GOT3 (cell line): Measurements from ENCODE around the gene CTSA.
A peak's percentile ranks its signal among the peaks of the same experiment; 100 is the strongest.
"Not testable (repeated sequence)": the region's sequence is repeated elsewhere in the genome, so short reads cannot be mapped to it uniquely, and the experiment has no call there.

Experiments
- DNase-seq: peaks from one replicate; lab custom pipeline; 2025; ENCODE audit warnings: mixed read lengths; lab: John Stamatoyannopoulos, UW

The CTSA gene

DNA sequence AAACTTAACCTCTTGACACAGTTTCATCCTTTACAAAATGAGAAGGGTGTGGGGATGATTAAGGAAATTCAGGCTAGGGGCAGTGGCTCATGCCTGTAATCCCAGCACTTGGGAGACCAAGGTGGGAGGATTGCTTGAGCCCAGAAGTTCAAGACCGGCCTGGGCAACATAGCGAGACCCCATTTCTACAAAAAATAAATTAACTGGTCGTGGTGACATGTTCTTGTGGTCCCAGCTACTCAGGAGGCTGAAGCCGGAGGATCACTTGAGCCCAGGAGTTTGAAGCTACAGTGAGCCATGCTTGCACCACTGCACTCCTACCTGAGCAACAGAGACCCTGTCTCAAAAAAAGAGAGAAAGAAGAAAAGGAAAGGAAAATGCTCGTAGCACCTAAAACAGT, 24.7 kb upstream of the CTSA start:
- no peak for DNase-seq

DNA sequence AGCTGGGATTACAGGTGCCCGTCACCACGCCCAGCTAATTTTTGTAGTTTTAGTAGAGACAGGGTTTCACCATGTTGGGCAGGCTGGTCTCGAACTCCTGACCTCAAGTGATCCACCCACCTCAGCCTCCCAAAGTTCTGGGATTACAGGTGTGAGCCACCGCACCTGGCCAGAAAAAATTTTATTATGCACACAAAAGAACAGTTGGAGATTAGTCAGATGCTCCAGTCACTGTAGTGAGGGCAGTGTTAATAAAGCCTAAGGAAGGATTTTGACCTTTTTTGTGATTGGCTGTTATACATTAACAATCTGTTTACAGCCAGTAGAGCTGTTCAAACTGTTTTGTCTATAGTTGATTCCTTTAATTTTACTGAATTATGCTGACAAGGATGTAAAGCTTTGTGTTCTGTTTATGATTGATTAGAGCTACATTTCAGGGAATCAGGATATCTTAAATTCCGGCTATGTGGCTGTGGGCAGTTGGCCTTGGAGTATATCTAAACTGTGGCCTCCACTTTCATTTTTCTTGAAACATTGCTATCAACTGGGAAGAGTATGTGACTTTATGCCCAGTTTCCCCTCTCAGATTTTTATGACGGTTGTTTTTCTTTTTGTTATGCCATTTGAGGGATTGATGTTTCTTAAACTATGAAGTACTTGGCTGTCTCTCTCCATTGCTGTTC, 23.9 kb upstream of the CTSA start:
- no peak for DNase-seq

DNA sequence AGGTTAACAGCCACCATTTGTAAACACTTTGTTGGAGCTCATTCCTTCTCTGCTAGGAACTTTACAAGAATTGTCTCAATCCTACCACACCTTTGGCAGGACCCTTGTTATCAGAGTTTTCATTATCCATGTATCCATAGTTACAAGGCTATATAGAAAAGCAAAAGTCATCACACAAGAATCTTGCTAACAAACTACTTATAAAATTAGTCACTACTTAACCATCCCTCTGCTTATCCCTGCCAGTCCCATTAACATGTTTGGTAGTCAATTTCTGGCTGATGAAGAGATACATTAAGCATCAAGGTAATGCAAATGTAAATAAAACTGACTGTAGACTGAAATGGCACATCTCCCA, 23.3 kb upstream of the CTSA start:
- DNase-seq: no peak

DNA sequence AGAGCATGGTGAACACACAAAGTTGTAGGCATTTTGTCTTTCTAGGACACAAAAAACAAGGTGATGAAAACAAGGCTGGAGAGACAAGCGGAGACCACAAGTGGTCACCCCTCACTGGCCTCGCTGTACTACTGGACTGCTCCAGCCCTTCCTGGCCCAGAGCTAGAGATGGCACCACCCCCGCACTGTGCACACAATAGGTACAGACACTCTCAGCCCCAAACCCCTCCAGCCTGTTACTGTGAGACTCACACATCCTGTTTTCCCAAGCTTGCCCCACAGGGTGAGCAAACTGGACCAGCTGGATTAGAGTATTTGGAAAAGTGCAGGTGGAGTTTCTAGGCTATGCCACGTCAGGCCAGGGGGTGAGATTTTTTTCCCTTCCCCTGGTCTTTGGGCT, 18.5 kb upstream of the CTSA start:
- DNase-seq: no peak

DNA sequence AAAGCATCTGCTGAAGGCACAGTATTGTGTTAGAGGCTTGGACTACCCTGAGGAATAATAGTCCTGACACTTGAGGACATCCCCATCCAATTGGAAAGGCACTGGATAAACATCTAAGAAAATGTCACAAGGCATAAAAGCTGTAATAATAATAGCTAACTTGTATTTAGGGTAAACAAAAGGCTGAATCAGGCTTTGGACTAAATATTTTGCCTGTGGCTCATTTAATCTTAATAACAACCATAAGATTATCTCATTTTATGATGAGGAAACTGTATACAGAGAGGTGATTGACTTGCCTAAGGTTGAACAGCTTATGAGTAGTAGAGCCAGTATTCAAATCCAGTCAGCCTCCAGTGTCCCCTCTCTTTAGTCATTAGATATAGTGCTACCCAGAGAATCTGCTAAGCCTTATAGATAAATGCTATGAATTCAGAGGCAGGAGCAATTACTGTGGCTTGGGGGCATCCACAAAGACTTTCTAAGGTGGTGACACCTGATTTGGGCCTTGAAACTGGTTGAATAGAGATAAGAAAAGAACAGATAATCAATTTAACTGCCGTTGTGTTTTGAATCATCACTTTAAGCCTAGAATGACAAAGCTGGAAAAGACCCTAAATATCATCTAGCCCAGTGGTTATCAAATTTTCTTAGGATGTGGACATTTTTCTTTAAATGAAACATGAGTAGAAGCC, 17.6 kb upstream of the CTSA start:
- no peak for DNase-seq

DNA sequence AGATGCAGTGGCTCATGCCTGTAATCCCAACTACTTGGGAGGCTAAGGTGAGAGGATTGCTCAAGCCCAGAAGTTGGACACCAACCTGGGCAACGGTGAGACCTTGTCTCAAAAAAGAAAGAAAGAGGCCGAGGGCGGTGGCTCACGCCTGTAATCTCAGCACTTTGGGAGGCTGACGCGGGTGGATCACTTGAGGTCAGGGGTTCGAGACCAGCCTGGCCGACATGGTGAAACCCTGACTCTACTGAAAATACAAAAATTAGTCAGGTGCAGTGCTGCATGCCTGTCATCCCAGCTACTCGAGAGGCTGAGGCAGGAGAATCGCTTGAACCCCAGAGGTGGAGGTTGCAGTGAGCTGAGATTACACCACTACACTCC, 17.0 kb upstream of the CTSA start:
- DNase-seq: not testable (repeated sequence)

DNA sequence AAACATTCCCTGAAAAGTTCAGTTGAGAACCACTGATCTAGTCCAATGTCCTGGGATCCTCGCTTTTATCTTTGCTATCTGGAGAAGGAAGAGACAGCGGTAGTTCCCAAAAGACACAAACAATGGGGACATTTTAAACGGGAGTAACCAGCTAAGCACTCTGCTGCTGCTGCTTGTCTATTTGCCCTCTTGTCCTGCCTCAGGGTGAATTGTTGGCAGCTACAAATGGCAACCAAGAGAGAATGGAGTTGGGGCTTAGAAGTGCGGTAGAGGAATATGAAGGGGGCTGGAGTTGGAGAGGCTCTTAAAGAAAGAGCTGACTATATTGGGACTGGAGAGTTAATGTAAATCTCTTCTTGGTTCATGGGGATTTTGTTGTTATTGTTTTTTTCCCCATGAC, 16.6 kb upstream of the CTSA start:
- no peak for DNase-seq

DNA sequence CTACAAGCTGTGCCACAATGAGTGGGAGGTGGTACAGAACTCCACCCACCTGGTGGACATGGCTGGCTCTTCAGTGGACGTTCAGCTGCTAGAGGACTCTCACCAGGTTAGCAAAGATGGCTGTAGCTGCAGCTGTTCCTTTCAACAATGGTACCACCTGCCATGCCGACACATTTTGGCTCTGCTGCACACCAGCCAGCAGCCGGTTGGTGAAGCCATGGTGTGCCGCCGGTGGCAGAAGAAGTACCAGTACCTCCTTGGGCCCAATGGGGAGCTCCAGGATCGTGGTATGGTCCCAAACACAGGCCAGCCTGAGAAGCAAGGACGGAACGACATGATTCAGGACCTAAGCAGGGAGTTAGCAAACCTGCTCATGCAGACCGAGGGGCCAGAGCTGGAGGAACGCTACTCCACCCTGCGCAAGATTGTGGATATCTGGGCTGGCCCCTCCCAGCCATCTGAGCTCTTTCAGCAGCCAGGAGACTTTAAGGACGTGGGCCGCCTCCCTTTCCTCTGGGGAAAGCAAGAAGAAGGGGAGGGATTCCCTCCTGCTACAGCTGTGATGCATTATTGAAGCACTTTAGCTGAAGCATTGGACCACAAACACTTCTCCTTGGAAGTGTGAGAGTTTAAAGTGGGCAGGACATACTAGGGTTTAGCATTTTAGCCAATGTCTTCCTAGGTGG, 12.9 kb upstream of the CTSA start:
- no peak for DNase-seq

DNA sequence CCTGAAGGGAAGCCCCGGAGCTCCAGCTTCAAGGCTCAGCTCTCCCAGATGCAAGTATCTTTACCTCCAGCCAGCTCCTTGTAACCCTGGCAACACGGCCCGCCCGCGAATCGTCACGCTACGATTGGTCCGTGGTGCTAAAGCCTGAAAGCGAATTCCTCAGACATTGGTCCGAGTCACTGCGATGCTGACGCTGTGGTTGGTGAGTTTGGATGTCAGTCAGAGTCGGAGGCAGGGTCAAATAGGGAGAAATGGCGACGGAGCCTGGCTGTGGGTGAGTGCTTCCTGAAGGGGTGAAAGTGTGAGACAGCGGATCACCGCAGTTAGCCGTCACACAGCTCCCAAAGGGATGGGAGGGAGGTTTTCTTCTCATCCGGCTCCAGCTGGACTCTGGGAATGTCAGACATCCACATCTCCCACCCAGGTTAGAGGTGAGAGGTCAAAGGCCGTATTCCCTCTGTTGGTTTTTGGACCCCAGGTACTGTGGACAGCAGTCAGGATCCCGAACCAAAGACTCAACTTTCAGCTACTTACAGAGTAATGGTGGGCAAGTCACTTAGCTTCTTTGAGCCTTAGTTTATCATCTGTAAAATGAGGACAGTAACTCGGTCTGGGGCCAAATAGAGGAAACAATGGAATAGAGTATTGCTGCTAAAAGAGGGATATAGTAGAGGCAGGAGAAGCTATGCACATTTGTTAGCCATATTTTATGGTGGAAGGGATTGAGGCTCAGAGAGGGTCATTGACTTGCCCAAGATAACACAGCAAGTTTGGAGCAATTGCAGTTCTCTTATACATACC, 9.9 kb upstream of the CTSA start, which contains the start of gene ZSWIM1:
ZSWIM1 (plus strand) TSS at position 240 of the 801 bp plus-strand sequence. CDS start 1,366 bp downstream, outside the sequence.
- peak; percentile 99 for DNase-seq

DNA sequence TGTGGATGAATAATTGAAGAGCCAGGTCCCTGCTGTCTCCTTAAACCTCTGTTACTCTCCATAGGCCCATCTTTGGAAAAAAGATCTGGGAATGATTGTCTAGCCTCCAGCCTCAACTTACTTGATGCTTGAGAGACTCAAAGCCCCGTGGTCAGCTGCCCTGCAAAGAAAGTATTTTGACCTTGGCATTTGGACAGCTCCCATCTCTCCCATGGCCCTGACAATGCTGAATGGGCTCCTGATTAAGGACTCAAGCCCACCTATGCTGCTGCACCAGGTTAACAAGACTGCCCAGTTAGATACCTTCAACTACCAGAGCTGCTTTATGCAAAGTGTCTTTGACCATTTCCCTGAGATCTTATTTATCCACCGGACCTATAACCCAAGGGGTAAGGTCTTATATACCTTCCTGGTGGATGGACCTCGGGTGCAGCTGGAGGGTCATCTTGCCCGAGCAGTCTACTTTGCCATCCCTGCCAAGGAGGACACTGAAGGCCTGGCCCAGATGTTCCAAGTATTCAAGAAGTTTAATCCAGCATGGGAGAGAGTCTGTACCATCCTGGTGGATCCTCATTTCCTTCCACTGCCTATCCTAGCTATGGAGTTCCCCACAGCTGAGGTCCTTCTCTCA, 8.6 kb upstream of the CTSA start:
- no peak for DNase-seq

DNA sequence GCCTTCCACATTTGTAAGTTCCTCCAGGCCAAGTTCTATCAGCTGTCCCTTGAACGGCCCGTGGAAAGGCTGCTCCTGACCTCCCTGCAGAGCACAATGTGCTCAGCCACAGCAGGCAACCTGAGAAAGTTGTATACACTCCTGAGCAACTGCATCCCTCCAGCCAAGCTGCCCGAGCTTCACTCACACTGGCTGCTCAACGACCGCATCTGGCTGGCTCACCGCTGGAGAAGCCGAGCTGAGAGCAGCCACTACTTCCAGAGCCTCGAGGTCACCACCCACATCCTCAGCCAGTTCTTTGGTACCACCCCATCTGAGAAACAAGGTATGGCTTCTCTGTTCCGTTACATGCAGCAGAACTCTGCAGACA, 8.1 kb upstream of the CTSA start:
- no peak for DNase-seq

DNA sequence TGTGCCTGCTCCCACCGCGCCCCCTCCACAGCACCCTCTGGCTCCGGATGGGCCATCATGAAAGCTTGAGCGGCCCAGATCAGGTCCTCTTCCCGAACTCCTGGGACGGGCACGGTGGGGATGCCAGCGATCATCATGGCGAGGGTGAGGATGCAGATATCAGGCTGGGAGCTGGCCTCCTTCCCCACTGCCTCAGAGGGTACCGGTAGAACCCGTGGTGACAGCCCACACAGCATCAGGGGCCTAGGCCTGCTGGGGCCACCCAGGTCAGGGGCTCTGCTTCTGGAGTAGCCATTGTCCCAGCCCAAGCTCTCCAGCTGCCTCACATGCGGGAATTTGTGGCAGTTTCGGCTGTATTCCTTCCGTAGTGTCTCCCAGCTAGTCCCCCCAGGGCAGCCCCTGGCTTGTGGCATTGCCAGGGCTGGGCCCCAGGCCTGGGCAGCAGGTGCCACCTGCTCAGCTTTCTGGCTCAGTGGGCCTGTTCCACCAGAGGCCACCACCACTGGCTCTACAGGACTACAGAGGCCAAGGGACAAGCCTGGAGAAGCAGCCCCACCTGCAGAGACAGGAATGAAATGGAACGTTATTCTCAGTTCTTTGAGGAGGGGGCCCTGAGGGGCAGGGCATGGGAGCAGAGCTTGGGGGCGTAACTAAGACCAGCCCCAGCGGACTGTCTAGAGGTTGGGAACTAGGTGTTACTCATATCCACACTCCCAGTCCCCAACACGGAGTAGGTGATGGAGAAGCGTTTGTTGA, 4.4 kb upstream of the CTSA start:
- no peak for DNase-seq

DNA sequence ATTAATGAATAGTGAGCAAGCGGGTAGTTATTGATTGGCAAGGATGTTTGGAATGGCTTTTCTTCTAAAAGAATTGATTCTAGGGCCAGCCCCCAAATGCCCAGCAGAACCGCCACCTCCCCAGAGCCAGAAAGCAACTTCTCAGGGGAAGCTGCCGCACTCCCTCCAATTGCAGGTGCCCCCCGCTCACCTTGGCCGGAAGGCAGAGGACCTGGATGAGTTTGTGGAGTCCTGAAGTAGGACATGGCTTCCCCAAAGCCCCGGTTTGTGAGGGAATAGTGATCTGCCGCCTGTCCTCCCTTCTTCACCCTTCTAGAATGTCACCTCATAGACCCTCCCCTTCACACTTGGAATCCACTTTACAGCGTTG, 3.8 kb upstream of the CTSA start, which contains the start of gene SPATA25:
SPATA25 (minus strand) TSS at position 277 of the 370 bp plus-strand sequence; CDS start at position 245, 32 bp downstream.
- no peak for DNase-seq

DNA sequence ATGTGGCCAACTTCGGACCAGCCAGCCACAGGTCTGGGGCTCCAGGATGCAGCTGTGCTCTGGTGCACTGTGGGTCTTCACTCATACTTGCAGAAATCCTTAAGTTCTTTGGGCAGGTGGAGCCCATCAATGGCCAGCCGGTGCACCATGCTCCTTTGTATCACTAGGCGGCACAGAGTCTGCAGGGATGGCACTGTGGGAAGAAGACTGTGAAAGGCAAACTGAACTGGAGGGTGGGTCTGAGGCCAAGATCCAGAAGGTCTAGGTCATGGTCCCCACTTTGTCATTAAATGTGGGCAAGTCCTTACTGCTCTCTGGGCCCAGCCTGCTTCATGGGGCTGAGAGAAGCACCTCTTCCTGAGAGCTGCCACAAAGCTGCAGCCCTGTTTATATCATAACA, 2.5 kb upstream of the CTSA start:
- DNase-seq: no peak

DNA sequence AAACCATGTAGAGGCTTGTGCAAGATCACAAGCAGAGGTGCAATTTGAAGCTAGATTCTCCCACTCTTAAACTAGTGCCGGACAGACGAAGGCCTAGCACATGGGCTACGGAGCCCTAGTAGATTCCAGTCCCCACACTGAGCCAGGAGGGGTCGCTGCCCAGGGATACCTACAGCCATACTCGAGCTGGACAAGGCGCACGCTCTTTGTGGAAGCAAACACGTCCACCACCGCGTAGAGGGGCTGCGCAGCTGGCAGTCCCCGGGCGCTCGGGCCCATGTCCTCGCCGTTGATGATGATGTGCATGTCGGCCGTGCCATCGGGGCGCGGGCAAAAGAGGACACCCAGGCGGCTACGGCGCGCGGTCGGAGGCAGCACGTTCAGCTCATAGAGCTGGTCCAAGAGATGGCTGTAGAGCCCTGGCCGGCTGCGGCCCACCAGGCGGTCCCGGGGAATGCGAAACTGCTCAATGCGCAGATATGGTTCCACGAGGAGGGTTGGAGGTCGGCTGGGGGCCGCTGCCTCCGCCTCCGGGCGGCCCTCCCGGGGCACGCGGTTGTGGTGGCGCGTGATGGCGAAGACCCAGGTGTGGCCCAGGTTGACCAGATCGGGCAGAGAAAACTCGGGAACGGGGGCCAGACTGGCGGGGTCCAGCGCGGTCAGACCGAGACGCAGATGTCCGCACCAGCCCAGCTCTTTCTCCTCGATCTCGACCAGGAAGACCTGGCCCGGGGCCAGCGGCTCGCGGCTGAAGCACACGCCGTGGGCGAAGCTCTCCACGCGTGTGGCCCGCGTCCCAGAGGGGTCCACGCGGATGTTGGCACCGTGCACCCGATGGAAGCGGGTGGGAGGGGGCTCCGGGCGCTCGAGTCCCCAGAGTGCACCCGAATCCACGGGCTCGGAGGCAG, 804 bp upstream of the CTSA start:
- no peak for DNase-seq

DNA sequence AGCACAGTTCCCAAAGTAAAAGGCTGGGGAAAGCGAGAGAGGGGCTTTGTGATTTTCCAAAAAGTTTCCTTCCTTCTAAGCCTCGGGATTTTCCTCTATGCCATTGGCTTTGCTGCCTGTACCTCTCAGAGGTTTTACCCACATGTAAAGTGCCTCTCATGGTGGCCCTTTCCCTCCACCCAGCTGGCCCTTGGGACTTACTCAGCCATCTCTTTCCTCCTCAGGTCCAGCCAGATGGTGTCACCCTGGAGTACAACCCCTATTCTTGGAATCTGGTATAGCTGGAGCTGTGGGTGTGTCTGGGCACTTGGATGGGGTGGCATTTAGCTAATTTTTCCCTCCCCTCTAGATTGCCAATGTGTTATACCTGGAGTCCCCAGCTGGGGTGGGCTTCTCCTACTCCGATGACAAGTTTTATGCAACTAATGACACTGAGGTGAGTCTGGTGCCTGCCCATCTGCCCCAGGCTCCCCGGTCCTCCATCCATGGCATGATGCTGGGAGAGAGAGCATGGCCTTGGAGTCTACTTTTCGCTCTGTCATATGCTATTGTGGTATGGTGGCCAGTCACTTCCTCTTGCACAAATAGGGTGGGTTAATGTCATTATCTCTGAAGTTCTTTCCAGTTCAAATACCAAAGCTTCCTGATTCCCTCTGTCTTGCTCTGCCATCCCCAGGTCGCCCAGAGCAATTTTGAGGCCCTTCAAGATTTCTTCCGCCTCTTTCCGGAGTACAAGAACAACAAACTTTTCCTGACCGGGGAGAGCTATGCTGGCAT, 1.1 kb downstream of the CTSA start:
- no peak for DNase-seq

DNA sequence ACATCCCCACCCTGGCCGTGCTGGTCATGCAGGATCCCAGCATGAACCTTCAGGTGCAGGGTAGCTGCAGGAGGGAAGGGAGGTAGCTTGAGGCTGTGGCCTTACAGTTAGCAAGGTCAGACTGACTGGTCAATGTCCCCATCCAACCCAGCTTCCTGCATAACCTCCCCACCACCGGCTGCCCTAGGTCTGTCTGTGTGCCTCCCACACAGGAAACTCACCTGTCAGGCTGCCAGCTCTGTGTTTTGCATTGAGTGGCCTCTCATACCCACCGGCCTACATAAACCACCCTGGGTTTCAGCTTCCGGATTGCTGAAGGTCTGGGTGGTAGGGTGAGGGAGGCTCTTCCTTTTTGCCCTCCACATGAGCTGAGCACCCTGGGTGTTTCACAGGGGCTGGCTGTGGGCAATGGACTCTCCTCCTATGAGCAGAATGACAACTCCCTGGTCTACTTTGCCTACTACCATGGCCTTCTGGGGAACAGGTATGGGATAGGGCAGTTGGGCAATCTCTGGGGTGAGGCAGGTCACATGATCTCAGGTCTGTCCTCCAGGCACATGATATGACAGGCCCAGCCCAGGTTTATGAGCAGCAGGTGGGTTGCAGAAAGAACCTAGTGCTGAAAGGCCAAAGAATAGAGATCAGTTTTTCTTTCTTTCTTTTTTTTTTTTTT, 1.8 kb downstream of the CTSA start:
- no peak for DNase-seq

DNA sequence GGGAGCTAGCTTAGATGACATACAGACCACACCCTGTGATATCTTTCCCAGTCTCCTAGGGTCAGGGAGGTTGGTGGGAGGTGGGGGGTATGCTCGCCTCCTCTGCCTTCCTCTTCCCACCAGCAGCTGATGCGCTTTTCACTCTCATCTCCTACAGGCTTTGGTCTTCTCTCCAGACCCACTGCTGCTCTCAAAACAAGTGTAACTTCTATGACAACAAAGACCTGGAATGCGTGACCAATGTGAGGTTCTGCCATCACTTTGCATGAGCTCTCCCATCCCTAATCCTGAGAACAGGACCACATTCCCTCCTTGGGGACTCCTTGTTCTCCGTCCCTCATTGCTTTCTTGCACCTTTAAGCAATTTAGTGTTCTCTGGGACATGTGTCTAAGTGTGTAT, 2.7 kb downstream of the CTSA start:
- no peak for DNase-seq

DNA sequence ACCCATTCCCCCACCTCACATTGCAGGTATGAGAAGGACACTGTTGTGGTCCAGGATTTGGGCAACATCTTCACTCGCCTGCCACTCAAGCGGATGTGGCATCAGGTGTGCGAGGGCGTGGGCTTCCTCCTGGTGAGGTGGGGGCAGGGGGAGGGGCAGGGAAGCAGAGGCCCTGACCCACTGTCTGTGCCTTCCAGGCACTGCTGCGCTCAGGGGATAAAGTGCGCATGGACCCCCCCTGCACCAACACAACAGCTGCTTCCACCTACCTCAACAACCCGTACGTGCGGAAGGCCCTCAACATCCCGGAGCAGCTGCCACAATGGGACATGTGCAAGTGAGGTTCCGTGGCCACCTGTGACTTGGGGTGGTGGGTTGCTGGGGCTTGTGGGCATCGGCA, 3.7 kb downstream of the CTSA start:
- no peak for DNase-seq
